Activated T-helper 2 cell treated with anti-CD3 and anti-CD28 coated beads, Interferon-gamma antibody, Interleukin-2, Interleukin-4, amounts not matched to agents 10 μg/mL and 5 μg/mL and 100 μg/mL, durations not matched to agents 14 hours and 24 hours and 36 hours (primary cell): Measurements from ENCODE around the gene BCHE. TPM values are rescaled to one million over a fixed set of nuclear protein-coding genes. Genes with fewer than 3 reads are reported as not detected.

Source experiments
- DNase-seq: peaks from one replicate; pipeline ENCODE4 v3.0.0; 2021; ENCODE audit warnings: low spot score
- H3K27ac Mint-ChIP-seq: one replicate; pipeline ENCODE4 v1.8.0; 2021; ENCODE audit warnings: mixed read lengths
- H3K27me3 Mint-ChIP-seq: one replicate; pipeline ENCODE4 v1.8.0; 2021; ENCODE audit warnings: low read depth, mixed read lengths
- H3K36me3 Mint-ChIP-seq: one replicate; pipeline ENCODE4 v1.8.0; 2021; ENCODE audit warnings: low read depth, mixed read lengths
- H3K4me1 Mint-ChIP-seq: one replicate; pipeline ENCODE4 v1.8.0; 2021; ENCODE audit warnings: low read depth, mixed read lengths
- H3K4me3 Mint-ChIP-seq: one replicate; pipeline ENCODE4 v1.8.0; 2021; ENCODE audit warnings: low read depth, mild to moderate bottlenecking, moderate library complexity, mixed read lengths
- H3K9me3 Mint-ChIP-seq: one replicate; pipeline ENCODE4 v1.8.0; 2021; ENCODE audit warnings: mixed read lengths
- intact Hi-C: fragments of 100-400 bp; cut with micrococcal nuclease; formaldehyde crosslinking; loops from one replicate; pipeline ENCODE4 v1.15.1; 2023
- total RNA-seq: library from RNA; stranded (reverse); gene quantifications from 2 replicates; pipeline ENCODE4 v1.2.3, GENCODE V29; 2022

BCHE gene
- total RNA-seq, 1 donor from 2014 or later: not detected

GRCh38 chr3:165805946-165806561 is 31.2 kb downstream of the BCHE start:
- no peaks in the 10 kb centered on the region for H3K4me1 Mint-ChIP-seq
- H3K4me3 Mint-ChIP-seq: no peak overlapping the region
- no peak for DNase-seq
- intact Hi-C loops: no loop called here
- peaks cover 9% of the 10 kb centered on the region for H3K9me3 Mint-ChIP-seq
- no peak overlapping the region for H3K27ac Mint-ChIP-seq
- H3K27me3 Mint-ChIP-seq: no peaks in the 10 kb centered on the region
- no peaks in the 10 kb centered on the region for H3K36me3 Mint-ChIP-seq

GRCh38 chr3:165803471-165803870 is 33.8 kb downstream of the BCHE start:
- Mint-ChIP-seq H3K27me3 (no peaks in the 10 kb centered on the region), H3K9me3 (peaks cover 9% of the 10 kb centered on the region), H3K27ac (no peak overlapping the region), H3K4me3 (no peak overlapping the region), H3K36me3 (no peaks in the 10 kb centered on the region), H3K4me1 (no peaks in the 10 kb centered on the region)
- DNase-seq: no peak
- intact Hi-C loops: no loop called here

- no peaks in the 10 kb centered on the region for H3K36me3 Mint-ChIP-seq
- intact Hi-C loops: no loop called here
- no peak overlapping the region for H3K4me3 Mint-ChIP-seq
- no peak overlapping the region for H3K27ac Mint-ChIP-seq
- peaks cover 12% of the 10 kb centered on the region for H3K9me3 Mint-ChIP-seq
- no peaks in the 10 kb centered on the region for H3K4me1 Mint-ChIP-seq
- H3K27me3 Mint-ChIP-seq: no peaks in the 10 kb centered on the region
- DNase-seq: no peak
These were observed 36.3 kb downstream of the BCHE start for GRCh38 chr3:165800970-165801369.

GRCh38 chr3:165799026-165799425 is 38.2 kb downstream of the BCHE start:
- DNase-seq: no peak
- H3K9me3 Mint-ChIP-seq: peaks cover 12% of the 10 kb centered on the region
- no peak overlapping the region for H3K27ac Mint-ChIP-seq
- intact Hi-C loops: no loop called here
- no peaks in the 10 kb centered on the region for H3K4me1 Mint-ChIP-seq
- H3K27me3 Mint-ChIP-seq: no peaks in the 10 kb centered on the region
- H3K4me3 Mint-ChIP-seq: no peak overlapping the region
- no peaks in the 10 kb centered on the region for H3K36me3 Mint-ChIP-seq

- Mint-ChIP-seq H3K9me3 (peaks cover 12% of the 10 kb centered on the region), H3K4me3 (no peak overlapping the region), H3K4me1 (no peaks in the 10 kb centered on the region), H3K36me3 (no peaks in the 10 kb centered on the region), H3K27ac (no peak overlapping the region), H3K27me3 (no peaks in the 10 kb centered on the region)
- no peak for DNase-seq
- intact Hi-C loops: no loop called here
These were observed 39.7 kb downstream of the BCHE start for GRCh38 chr3:165797551-165797950.

- Mint-ChIP-seq H3K4me3 (no peak overlapping the region), H3K4me1 (no peaks in the 10 kb centered on the region), H3K27ac (no peak overlapping the region), H3K36me3 (no peaks in the 10 kb centered on the region), H3K27me3 (no peaks in the 10 kb centered on the region), H3K9me3 (peaks cover 5% of the 10 kb centered on the region)
- DNase-seq: no peak
- intact Hi-C loops: no loop called here
These were observed 40.5 kb downstream of the BCHE start for GRCh38 chr3:165796701-165797100.

- no peaks in the 10 kb centered on the region for H3K36me3 Mint-ChIP-seq
- no peak overlapping the region for H3K27ac Mint-ChIP-seq
- peaks cover 26% of the 10 kb centered on the region for H3K9me3 Mint-ChIP-seq
- H3K4me1 Mint-ChIP-seq: no peaks in the 10 kb centered on the region
- intact Hi-C loops: no loop called here
- no peaks in the 10 kb centered on the region for H3K27me3 Mint-ChIP-seq
- no peak for DNase-seq
- no peak overlapping the region for H3K4me3 Mint-ChIP-seq
These were observed 48.7 kb downstream of the BCHE start for GRCh38 chr3:165788531-165788930.

GRCh38 chr3:165786013-165786412 is 51.2 kb downstream of the BCHE start:
- Mint-ChIP-seq H3K27ac (no peak overlapping the region), H3K4me1 (no peaks in the 10 kb centered on the region), H3K9me3 (peaks cover 21% of the 10 kb centered on the region)

GRCh38 chr3:165784337-165784736 is 52.9 kb downstream of the BCHE start:
- Mint-ChIP-seq H3K4me3 (no peak overlapping the region), H3K4me1 (no peaks in the 10 kb centered on the region), H3K36me3 (no peaks in the 10 kb centered on the region), H3K9me3 (peaks cover 18% of the 10 kb centered on the region), H3K27me3 (no peaks in the 10 kb centered on the region), H3K27ac (no peak overlapping the region)
- intact Hi-C loops: no loop called here
- DNase-seq: no peak

More at GRCh38 chr3:165786013-165786412, 51.2 kb downstream of the BCHE start:
- no peaks in the 10 kb centered on the region for H3K27me3 Mint-ChIP-seq
- no peaks in the 10 kb centered on the region for H3K36me3 Mint-ChIP-seq
- intact Hi-C loops: no loop called here
- no peak for DNase-seq
- no peak overlapping the region for H3K4me3 Mint-ChIP-seq

GRCh38 chr3:165783383-165783782 is 53.8 kb downstream of the BCHE start:
- Mint-ChIP-seq H3K4me1 (no peaks in the 10 kb centered on the region), H3K9me3 (peaks cover 18% of the 10 kb centered on the region), H3K27ac (no peak overlapping the region), H3K36me3 (no peaks in the 10 kb centered on the region), H3K4me3 (no peak overlapping the region), H3K27me3 (no peaks in the 10 kb centered on the region)
- intact Hi-C loops: no loop called here
- DNase-seq: no peak

GRCh38 chr3:165778891-165779290 is 58.3 kb downstream of the BCHE start:
- Mint-ChIP-seq H3K4me1 (no peaks in the 10 kb centered on the region), H3K9me3 (peaks cover 15% of the 10 kb centered on the region), H3K27me3 (no peaks in the 10 kb centered on the region), H3K4me3 (no peak overlapping the region), H3K36me3 (no peaks in the 10 kb centered on the region), H3K27ac (no peak overlapping the region)
- intact Hi-C loops: no loop called here
- DNase-seq: no peak

GRCh38 chr3:165778456-165778855 is 58.8 kb downstream of the BCHE start:
- no peak overlapping the region for H3K4me3 Mint-ChIP-seq
- intact Hi-C loops: no loop called here
- peaks cover 15% of the 10 kb centered on the region for H3K9me3 Mint-ChIP-seq
- H3K36me3 Mint-ChIP-seq: no peaks in the 10 kb centered on the region
- DNase-seq: no peak
- H3K27ac Mint-ChIP-seq: no peak overlapping the region
- no peaks in the 10 kb centered on the region for H3K27me3 Mint-ChIP-seq
- no peaks in the 10 kb centered on the region for H3K4me1 Mint-ChIP-seq

- Mint-ChIP-seq H3K36me3 (no peaks in the 10 kb centered on the region), H3K9me3 (peaks cover 15% of the 10 kb centered on the region), H3K27ac (no peak overlapping the region), H3K4me1 (no peaks in the 10 kb centered on the region), H3K27me3 (no peaks in the 10 kb centered on the region), H3K4me3 (no peak overlapping the region)
- no peak for DNase-seq
- intact Hi-C loops: no loop called here
These were observed 61.4 kb downstream of the BCHE start for GRCh38 chr3:165775824-165776223.

- peaks cover 18% of the 10 kb centered on the region for H3K9me3 Mint-ChIP-seq
- intact Hi-C loops: no loop called here
- H3K4me3 Mint-ChIP-seq: no peak overlapping the region
- H3K36me3 Mint-ChIP-seq: no peaks in the 10 kb centered on the region
- no peak overlapping the region for H3K27ac Mint-ChIP-seq
- DNase-seq: no peak
- H3K4me1 Mint-ChIP-seq: no peaks in the 10 kb centered on the region
- no peaks in the 10 kb centered on the region for H3K27me3 Mint-ChIP-seq
These were observed 66.4 kb downstream of the BCHE start for GRCh38 chr3:165770781-165771180.
